CD4-positive, alpha-beta memory T cell (primary cell): Measurements from ENCODE around the gene IL33. TPM values are rescaled to one million over a fixed set of nuclear protein-coding genes. Genes with fewer than 3 reads are reported as not detected.

ENCODE experiments used
- CTCF ChIA-PET: fragments of 350-600 bp; sonication (Branson Sonifier 250); formaldehyde crosslinking; loops from one replicate; lab custom pipeline; 2021; ENCODE audit warnings: inconsistent platforms; ENCODE audit not compliant: partially characterized antibody; lab: Charles Lee
- POLR2A ChIA-PET: fragments of 350-600 bp; sonication (Branson Sonifier 250); formaldehyde crosslinking; loops from one replicate; lab custom pipeline; 2021; ENCODE audit not compliant: partially characterized antibody; lab: Charles Lee
- DNase-seq, 5 donors: peaks; one replicate each; pipeline versions ENCODE4 v3.0.0 to v3.0.0-alpha.2; 2020 to 2022; ENCODE audit warnings: mixed read lengths in 1 of 5
- H3K27ac ChIP-seq: one replicate; pipeline ENCODE4 v1.7.0; 2013; ENCODE audit warnings: low read depth, low read length
- H3K27me3 ChIP-seq: 2 replicates; pipeline ENCODE4 v1.7.0; 2013; ENCODE audit warnings: mild to moderate bottlenecking, low read length, moderate library complexity; ENCODE audit not compliant: insufficient read depth
- H3K36me3 ChIP-seq: 2 replicates; pipeline ENCODE4 v1.7.0; 2013; ENCODE audit warnings: mild to moderate bottlenecking, low read length, moderate library complexity; ENCODE audit not compliant: insufficient read depth
- H3K4me1 ChIP-seq: 2 replicates; pipeline ENCODE4 v1.7.0; 2013; ENCODE audit warnings: mild to moderate bottlenecking, low read length, moderate library complexity; ENCODE audit not compliant: insufficient read depth
- H3K4me3 ChIP-seq, 2 donors: one replicate each; pipeline ENCODE4 v1.7.0; 2013; ENCODE audit warnings: low read length in 2 of 2, mild to moderate bottlenecking in 1 of 2
- H3K9me3 ChIP-seq, 2 donors: one replicate each; pipeline ENCODE4 v1.7.0; 2013; ENCODE audit warnings: low read length in 2 of 2, control low read depth in 1 of 2; ENCODE audit not compliant: control insufficient read depth in 1 of 2
- H3K27ac Mint-ChIP-seq, 7 donors: one replicate each; pipeline ENCODE4 v1.8.0; 2020 to 2021; ENCODE audit warnings: mixed read lengths in 7 of 7, mild to moderate bottlenecking in 6 of 7, inconsistent platforms in 3 of 7, moderate library complexity in 3 of 7
- H3K27me3 Mint-ChIP-seq, 2 donors: one replicate each; pipeline ENCODE4 v1.8.0; 2020 to 2021; ENCODE audit warnings: mixed read lengths in 2 of 2
- H3K36me3 Mint-ChIP-seq, 2 donors: one replicate each; pipeline ENCODE4 v1.8.0; 2020 to 2021; ENCODE audit warnings: mixed read lengths in 2 of 2, inconsistent platforms in 1 of 2, mild to moderate bottlenecking in 1 of 2
- H3K4me1 Mint-ChIP-seq, 4 donors: one replicate each; pipeline ENCODE4 v1.8.0; 2020 to 2021; ENCODE audit warnings: mixed read lengths in 4 of 4, mild to moderate bottlenecking in 1 of 4
- H3K4me3 Mint-ChIP-seq, 8 donors: one replicate each; pipeline ENCODE4 v1.8.0; 2020 to 2021; ENCODE audit warnings: mixed read lengths in 8 of 8, mild to moderate bottlenecking in 7 of 8, moderate library complexity in 6 of 8, inconsistent platforms in 3 of 8
- H3K9me3 Mint-ChIP-seq, 8 donors: one replicate each; pipeline ENCODE4 v1.8.0; 2020 to 2021; ENCODE audit warnings: mixed read lengths in 8 of 8, mild to moderate bottlenecking in 5 of 8, inconsistent platforms in 3 of 8, moderate library complexity in 1 of 8
- intact Hi-C: fragments of 100-400 bp; cut with micrococcal nuclease; formaldehyde crosslinking; loops from one replicate; pipeline ENCODE4 v1.15.1; 2023
- polyA plus RNA-seq, 2 donors: library from polyadenylated mRNA; unstranded; fragments of 300-500 nt; fragmentation: Illumina TruSeq; gene quantifications; one replicate each; pipeline ENCODE4 v1.2.3, GENCODE V29; 2021
- total RNA-seq, 2 experiments: library from RNA; stranded (reverse); gene quantifications; one replicate each; pipeline ENCODE4 v1.2.3, GENCODE V29; 2021

IL33 gene
- total and polyA plus RNA-seq, 4 experiments from 2014 or later = not detected

DNA sequence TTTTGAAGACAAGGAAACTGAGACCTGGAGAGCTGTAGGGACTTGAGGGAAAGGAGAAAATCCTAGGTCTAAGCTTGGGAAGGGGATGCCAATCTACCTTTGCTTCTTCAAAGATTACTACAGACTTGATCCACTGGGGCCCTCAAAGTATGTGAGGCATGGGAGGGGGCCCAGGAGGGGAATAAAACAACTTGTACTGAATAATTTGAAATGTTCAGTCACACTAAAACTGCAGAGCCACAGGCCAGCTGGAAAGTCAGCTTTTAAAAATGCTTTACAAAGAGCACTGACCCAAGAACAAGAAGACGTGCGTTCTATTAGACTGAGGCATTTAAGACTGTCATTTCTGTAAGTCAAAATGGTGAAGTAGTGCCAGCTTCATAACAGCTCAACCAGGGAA is 13.6 kb downstream of the IL33 start:
- H3K4me1 Mint-ChIP-seq = no peaks in the 10 kb centered on the region
- no peaks in the 10 kb centered on the region for H3K36me3 ChIP-seq
- no peak overlapping the region for H3K27ac ChIP-seq
- no peak overlapping the region for H3K27ac Mint-ChIP-seq
- no peak overlapping the region for H3K4me3 Mint-ChIP-seq
- no peaks in the 10 kb centered on the region for H3K9me3 Mint-ChIP-seq
- CTCF ChIA-PET = no interaction called here
- H3K9me3 ChIP-seq = no peaks in the 10 kb centered on the region
- no peak overlapping the region for H3K4me3 ChIP-seq
- no peaks in the 10 kb centered on the region for H3K36me3 Mint-ChIP-seq
- DNase-seq = no peak
- H3K4me1 ChIP-seq = no peaks in the 10 kb centered on the region
- intact Hi-C loops = no loop called here
- H3K27me3 ChIP-seq = no peaks in the 10 kb centered on the region
- POLR2A ChIA-PET = no interaction called here
- peaks cover 6% of the 10 kb centered on the region in 2 donors for H3K27me3 Mint-ChIP-seq

- intact Hi-C loops = no loop called here
- H3K4me3 Mint-ChIP-seq = no peak overlapping the region
- CTCF ChIA-PET = no interaction called here
- Histone ChIP-seq H3K4me3 (no peak overlapping the region), H3K27me3 (no peaks in the 10 kb centered on the region), H3K4me1 (no peaks in the 10 kb centered on the region), H3K27ac (no peak overlapping the region), H3K9me3 (no peaks in the 10 kb centered on the region), H3K36me3 (no peaks in the 10 kb centered on the region)
- H3K27ac Mint-ChIP-seq = no peak overlapping the region
- H3K27me3 Mint-ChIP-seq = peaks cover 6% of the 10 kb centered on the region in 2 donors
- H3K4me1 Mint-ChIP-seq = no peaks in the 10 kb centered on the region
- POLR2A ChIA-PET = no interaction called here
- no peaks in the 10 kb centered on the region for H3K36me3 Mint-ChIP-seq
- DNase-seq = no peak
- no peaks in the 10 kb centered on the region for H3K9me3 Mint-ChIP-seq
Observed at GRCh38 chr9:6229619-6230018, 14.0 kb downstream of the IL33 start.

DNA sequence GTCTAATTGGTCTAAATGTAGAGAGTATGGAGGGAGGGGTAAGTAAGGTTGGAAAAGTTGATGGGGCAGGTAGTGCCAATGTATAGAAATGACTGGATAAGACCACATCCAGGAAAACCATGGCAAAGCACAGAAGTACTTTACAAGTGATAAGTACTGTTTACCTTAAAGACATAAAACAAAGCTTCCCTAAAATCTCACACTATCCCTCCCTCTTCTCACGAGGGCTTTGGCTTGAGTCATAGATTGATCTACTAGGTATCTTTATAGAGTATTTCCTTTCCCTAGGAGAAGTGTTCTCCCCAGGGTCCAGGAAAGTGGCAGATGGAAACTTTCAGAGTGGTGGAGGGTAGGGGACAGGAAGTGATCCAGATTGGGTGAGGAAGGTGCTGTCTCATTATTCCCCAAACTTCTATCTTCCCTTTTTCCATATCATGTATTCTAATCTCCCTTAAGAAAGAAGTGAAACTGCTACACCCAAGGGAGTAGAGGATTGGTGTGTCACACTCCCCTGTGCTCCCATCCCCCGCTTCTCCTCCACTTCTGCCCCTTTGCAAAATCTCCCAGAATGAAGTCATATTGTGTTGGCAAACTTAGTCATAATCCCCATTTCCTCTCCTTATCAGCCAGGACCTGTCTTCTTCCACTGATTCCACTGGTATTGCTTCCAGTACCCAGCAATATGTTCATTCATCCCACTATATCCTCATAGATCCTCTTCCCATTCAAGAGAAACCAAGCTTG is 14.6 kb downstream of the IL33 start:
- Mint-ChIP-seq H3K36me3 (no peaks in the 10 kb centered on the region), H3K9me3 (no peaks in the 10 kb centered on the region), H3K27ac (no peak overlapping the region), H3K4me1 (no peaks in the 10 kb centered on the region), H3K4me3 (no peak overlapping the region), H3K27me3 (peaks cover 3 to 6% of the 10 kb centered on the region in 2 donors)
- DNase-seq = no peak
- Histone ChIP-seq H3K4me3 (no peak overlapping the region), H3K9me3 (no peaks in the 10 kb centered on the region), H3K27me3 (no peaks in the 10 kb centered on the region), H3K27ac (no peak overlapping the region), H3K4me1 (no peaks in the 10 kb centered on the region), H3K36me3 (no peaks in the 10 kb centered on the region)
- ChIA-PET CTCF (no interaction called here), POLR2A (no interaction called here)
- intact Hi-C loops = no loop called here

- POLR2A ChIA-PET = no interaction called here
- intact Hi-C loops = no loop called here
- H3K27me3 Mint-ChIP-seq = no peaks in the 10 kb centered on the region
Observed at GRCh38 chr9:6232336-6232945, 16.8 kb downstream of the IL33 start.

GRCh38 chr9:6234014-6234413 is 18.4 kb downstream of the IL33 start:
- H3K4me3 Mint-ChIP-seq = no peak overlapping the region
- no peak overlapping the region for H3K27ac Mint-ChIP-seq
- Histone ChIP-seq H3K4me1 (no peaks in the 10 kb centered on the region), H3K9me3 (no peaks in the 10 kb centered on the region), H3K27ac (no peak overlapping the region), H3K36me3 (no peaks in the 10 kb centered on the region), H3K27me3 (no peaks in the 10 kb centered on the region), H3K4me3 (no peak overlapping the region)
- H3K4me1 Mint-ChIP-seq = no peaks in the 10 kb centered on the region
- H3K9me3 Mint-ChIP-seq = no peaks in the 10 kb centered on the region
- POLR2A ChIA-PET = no interaction called here
- CTCF ChIA-PET = no interaction called here
- intact Hi-C loops = no loop called here
- DNase-seq = no peak
- no peaks in the 10 kb centered on the region for H3K27me3 Mint-ChIP-seq
- no peaks in the 10 kb centered on the region for H3K36me3 Mint-ChIP-seq

More at GRCh38 chr9:6232336-6232945, 16.8 kb downstream of the IL33 start:
- H3K9me3 Mint-ChIP-seq = no peaks in the 10 kb centered on the region
- DNase-seq = no peak
- H3K36me3 Mint-ChIP-seq = no peaks in the 10 kb centered on the region
- H3K27ac Mint-ChIP-seq = no peak overlapping the region
- no peak overlapping the region for H3K4me3 ChIP-seq
- no peak overlapping the region for H3K27ac ChIP-seq
- no peaks in the 10 kb centered on the region for H3K4me1 ChIP-seq
- no peaks in the 10 kb centered on the region for H3K9me3 ChIP-seq
- CTCF ChIA-PET = no interaction called here
- no peaks in the 10 kb centered on the region for H3K27me3 ChIP-seq
- H3K36me3 ChIP-seq = no peaks in the 10 kb centered on the region
- H3K4me1 Mint-ChIP-seq = no peaks in the 10 kb centered on the region
- H3K4me3 Mint-ChIP-seq = no peak overlapping the region

- H3K27ac Mint-ChIP-seq = no peak overlapping the region
- Histone ChIP-seq H3K27ac (no peak overlapping the region), H3K27me3 (no peaks in the 10 kb centered on the region), H3K36me3 (no peaks in the 10 kb centered on the region), H3K4me1 (no peaks in the 10 kb centered on the region), H3K9me3 (no peaks in the 10 kb centered on the region), H3K4me3 (no peak overlapping the region)
- no peak overlapping the region for H3K4me3 Mint-ChIP-seq
- no peaks in the 10 kb centered on the region for H3K36me3 Mint-ChIP-seq
- no peaks in the 10 kb centered on the region for H3K4me1 Mint-ChIP-seq
- ChIA-PET POLR2A (no interaction called here), CTCF (no interaction called here)
- DNase-seq = no peak
- intact Hi-C loops = no loop called here
- peaks cover 4 to 9% of the 10 kb centered on the region in 2 donors for H3K27me3 Mint-ChIP-seq
- H3K9me3 Mint-ChIP-seq = peaks cover 0 to 3% (median 0%) of the 10 kb centered on the region in 8 donors
Observed at GRCh38 chr9:6237267-6237666, 21.7 kb downstream of the IL33 start.

DNA sequence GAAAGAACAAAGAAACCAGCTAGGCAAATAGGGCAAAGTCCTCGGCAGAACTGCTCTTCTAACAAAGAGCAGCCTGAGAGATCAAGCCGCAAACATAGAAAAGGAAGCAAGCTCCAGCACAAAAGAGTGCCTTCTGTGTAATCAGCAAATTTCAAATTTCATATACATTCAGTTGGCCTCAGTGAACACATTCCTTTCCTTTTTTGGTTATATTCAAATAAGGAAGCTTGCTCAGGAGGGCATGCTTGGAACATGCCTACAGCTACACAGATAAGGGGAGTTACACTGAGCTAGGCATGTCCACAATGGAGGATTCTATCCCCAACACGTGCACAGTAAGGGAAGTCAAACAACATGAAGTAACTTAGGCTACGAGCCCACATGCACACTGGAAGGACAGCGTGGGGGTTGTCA is 23.4 kb downstream of the IL33 start:
- intact Hi-C loops = no loop called here
- ChIA-PET CTCF (interaction anchor here (0.6 kb wide), 1 partner anchor 249 kb away, joined by 5 read pairs; no protein-coding TSS in a partner anchor), POLR2A (no interaction called here)
- Histone ChIP-seq H3K4me3 (no peak overlapping the region), H3K9me3 (no peaks in the 10 kb centered on the region), H3K27me3 (no peaks in the 10 kb centered on the region), H3K27ac (no peak overlapping the region), H3K4me1 (no peaks in the 10 kb centered on the region), H3K36me3 (no peaks in the 10 kb centered on the region)
- Mint-ChIP-seq H3K9me3 (peaks cover 0 to 3% (median 0%) of the 10 kb centered on the region in 8 donors), H3K36me3 (no peaks in the 10 kb centered on the region), H3K4me1 (no peaks in the 10 kb centered on the region), H3K27me3 (peaks cover 4 to 9% of the 10 kb centered on the region in 2 donors), H3K4me3 (no peak overlapping the region), H3K27ac (no peak overlapping the region)
- DNase-seq = no peak
